Stimulated activated CD4-positive, alpha-beta T cell treated with anti-CD3 and anti-CD28 coated beads, Interleukin-2, amount 100 ng/mL, for 48 hours (primary cell): ENCODE measurements around the gene ZNF827.
"Not testable (repeated sequence)": the region's sequence is repeated elsewhere in the genome, so short reads cannot be mapped to it uniquely, and the experiment has no call there.

ENCODE experiments used
- DNase-seq, 2 donors: peaks; one replicate each; pipeline ENCODE4 v3.0.0-alpha.2; 2020

ZNF827 gene

GRCh38 chr4:145861336-145862318, 77.0 kb downstream of the ZNF827 start:
- DNase-seq: no peak

DNA sequence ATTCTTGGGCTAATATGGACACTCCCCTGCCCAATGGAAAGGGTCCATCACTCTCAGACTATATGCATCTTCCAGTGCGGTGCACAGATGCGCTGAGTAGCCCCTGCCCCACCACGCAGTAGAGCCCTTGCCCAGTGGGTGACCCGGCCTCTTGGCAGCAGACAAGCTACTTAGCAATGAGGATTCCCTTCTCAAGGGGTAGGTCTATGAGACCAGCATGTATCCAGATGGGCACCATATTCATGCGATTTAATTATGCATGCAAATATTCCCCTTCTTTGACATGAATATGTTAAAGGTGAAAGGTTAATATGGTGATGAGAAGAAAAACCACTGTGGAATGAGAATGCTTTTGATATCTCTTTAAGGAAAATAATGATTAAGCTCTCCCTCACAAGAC, 77.7 kb downstream of the ZNF827 start:
- DNase-seq: no peak

DNA sequence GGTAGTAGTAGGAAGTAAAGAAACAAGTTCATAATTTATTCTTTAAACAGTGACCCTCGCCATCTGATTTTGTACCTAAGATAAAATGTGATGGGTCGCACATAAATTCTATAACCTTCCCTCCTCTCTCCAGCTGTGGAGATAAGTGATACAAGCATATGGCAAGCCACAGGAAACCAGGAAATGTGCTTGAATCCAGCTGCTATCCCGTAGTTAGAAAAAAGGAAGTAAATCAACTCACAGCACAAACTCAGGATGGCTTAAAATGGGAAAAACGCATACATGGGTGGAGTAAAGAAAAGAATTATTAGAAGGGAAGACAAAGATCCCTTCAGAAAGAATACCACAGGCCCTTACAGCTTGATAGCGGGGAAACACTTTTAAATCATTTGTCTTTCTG, 78.2 kb downstream of the ZNF827 start:
- no peak for DNase-seq

DNA sequence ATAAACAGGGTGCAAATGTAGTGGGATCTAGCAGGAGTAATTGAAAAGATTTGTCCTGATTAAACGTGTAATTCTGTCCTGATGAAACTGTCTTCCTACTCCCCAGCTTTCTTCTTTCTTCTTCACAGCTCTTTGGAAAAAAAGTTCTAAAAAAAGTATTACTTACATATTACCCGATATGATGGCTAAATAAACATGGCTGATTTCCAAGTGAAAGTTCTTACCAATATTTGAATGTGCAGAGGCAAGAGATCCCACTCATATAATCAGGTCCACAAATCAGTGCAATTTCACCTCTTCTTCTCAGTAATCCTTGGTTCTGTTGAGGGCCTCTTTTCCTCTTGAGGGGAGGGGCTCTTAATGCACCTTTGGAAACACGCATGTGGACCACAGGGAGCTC, 78.7 kb downstream of the ZNF827 start:
- DNase-seq: no peak

DNA sequence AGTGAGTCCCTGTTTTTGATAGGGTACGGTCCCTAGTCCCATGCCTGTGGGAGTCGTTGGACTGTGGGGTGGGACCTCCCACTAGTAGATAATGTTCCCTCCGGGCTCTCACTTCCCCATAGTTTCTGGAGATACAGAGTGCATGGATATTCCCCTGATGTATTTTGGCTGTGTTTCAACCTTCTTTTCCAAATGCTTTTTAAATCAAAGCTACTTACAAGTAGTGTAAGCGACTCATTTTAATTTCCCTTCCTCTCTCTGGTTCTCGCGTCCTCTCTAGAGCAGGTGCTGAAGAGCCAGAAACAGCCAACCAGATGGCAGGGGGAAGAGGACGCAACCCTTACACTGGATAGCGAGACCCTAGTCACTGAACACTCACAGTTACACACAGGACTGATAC, 79.2 kb downstream of the ZNF827 start:
- DNase-seq: no peak

GRCh38 chr4:145852256-145852839, 86.3 kb downstream of the ZNF827 start:
- DNase-seq: no peak

- DNase-seq: no peak
These were observed 87.0 kb downstream of the ZNF827 start for GRCh38 chr4:145851511-145852201.

DNA sequence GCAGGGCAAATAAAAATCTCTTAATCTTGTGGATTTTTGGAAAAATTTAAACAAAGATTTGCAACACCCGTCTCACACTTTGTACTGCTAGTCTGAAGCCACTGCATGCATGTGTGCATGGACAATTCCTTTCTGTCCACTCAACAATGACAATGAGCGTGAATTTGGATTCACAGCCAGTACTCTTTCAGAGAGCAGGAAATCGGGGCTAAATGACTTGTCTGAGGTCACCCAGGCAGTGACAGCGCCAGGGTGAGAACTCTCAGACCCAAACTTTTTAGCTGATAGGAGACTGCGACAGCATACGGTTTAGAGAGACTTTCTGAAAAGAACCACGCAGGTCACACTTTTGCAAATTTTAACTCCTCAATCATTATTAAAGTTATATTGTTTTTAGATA, 90.9 kb downstream of the ZNF827 start:
- DNase-seq: no peak

DNA sequence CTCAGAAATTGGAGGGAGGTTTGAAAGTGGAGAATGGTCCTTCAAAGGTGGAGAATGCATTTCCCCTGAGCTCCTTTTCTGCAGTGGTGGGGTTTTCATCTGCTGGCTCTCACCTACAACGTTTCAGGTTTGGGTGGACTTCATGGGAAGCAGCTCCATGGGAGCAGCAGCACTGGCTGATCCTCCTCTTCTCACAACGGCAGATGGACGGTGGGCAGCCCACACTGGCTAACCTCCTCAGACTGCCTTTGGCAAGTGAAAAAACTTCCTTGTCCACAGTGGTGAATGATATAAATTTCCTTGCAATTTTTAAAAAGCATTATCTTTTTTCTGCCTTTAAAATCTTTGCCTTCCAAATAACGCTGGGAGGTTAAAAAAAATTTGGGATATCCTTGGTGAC, 93.5 kb downstream of the ZNF827 start:
- no peak for DNase-seq

DNA sequence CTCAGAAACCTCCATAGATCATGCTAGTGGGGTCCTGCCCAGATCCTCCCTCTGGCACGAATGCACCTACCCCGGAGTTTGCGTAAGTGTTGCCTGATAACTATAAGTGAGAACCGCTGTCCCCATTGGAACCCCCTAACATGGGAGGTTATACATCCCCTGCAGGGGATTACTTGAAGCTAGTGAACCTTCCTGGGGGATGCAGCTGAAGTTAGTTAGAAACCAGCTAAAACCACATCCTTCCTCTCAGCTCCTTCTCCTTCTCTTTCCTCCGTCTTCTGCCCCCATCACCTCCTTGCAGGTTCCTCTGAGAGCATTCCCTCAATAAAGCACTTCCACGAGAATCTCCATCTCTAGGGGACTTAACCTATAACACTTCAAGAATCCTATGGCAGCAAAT, 95.0 kb downstream of the ZNF827 start:
- no peak for DNase-seq

- no peak for DNase-seq
These were observed 95.5 kb downstream of the ZNF827 start for GRCh38 chr4:145843148-145843547.

GRCh38 chr4:145842224-145842887, 96.3 kb downstream of the ZNF827 start:
- DNase-seq: no peak

DNA sequence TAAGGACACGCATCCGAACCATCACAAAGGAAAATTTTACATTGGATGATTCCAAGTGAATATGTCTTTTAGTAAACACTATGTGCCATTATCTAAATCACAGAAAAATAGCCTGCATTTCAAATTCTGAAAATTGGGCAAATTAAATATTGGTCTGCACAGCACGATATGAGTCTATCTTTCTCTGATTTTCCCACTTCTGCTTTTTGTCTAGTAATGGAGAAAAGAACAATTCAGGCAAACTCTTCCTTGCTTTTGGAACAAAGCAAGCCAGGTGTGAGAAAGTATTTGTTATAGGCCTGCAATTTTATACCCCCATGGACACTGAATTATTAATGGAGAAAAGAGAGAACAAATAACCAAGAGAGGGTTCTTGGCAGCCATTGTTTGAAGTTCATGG, 97.8 kb downstream of the ZNF827 start:
- DNase-seq: no peak

- no peak for DNase-seq
These were observed 98.4 kb downstream of the ZNF827 start for GRCh38 chr4:145840162-145840768.

GRCh38 chr4:145839151-145839550, 99.5 kb downstream of the ZNF827 start:
- no peak for DNase-seq

DNA sequence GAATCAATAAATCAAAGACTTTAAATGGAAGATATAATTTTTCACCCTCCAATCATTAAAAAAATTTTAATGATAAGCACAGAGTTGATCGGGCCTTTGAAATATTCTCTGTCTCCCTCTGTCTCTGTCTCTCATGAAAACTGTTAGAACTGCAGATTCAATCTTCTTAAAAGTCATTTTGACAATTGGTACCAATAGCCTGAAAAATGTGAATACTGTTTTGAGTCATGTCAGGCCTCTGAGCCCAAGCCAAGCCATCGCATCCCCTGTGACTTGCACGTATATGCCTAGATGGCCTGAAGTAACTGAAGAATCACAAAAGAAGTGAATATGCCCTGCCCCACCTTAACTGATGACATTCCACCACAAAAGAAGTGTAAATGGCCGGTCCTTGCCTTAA, 106.2 kb downstream of the ZNF827 start:
- not testable (repeated sequence) for DNase-seq

- DNase-seq: no peak
These were observed 107.9 kb downstream of the ZNF827 start for GRCh38 chr4:145830699-145831098.

GRCh38 chr4:145829629-145830395, 108.8 kb downstream of the ZNF827 start:
- DNase-seq: no peak

- no peak for DNase-seq
These were observed 109.7 kb downstream of the ZNF827 start for GRCh38 chr4:145828802-145829485.

GRCh38 chr4:145827885-145828284, 110.7 kb downstream of the ZNF827 start:
- DNase-seq: no peak

DNA sequence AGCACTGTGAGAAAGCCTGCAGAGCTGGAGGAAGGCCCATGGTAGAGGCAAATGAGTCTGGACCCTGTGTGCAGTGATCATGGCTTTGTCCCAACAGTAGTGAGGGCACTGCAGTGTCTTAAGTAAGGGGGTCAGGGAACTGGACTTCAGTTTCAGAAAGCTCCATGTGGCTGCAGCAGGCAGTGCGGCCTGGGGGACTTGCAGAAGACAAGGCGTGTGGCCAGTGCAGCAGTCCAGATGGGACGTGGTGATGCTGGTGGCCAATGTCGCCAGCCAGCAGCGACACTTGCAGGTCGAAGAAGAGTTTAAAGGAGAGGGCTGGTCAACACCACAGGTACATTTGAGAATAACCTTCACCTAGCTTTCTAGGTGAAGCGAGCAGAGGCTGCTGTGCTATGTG, 113.4 kb downstream of the ZNF827 start:
- DNase-seq: no peak
